GM13976 (cell line): ENCODE results near the gene KLK8.

Source experiments
- DNase-seq: peaks from one replicate; pipeline ENCODE4 v3.0.0; 2012; ENCODE audit warnings: low spot score
- CTCF ChIP-seq: IDR thresholded peaks from 2 replicates; pipeline ENCODE4 v1.5.1; 2012; ENCODE audit warnings: borderline replicate concordance, mild to moderate bottlenecking; ENCODE audit not compliant: insufficient read depth; ENCODE audit errors: extremely low read depth, missing control alignments, control extremely low read depth
- in situ Hi-C: fragments of 300-500 bp; cut with MboI; formaldehyde crosslinking; loops from one replicate; pipeline ENCODE4 v1.12.0; 2022; ENCODE audit warnings: low sequenced_read_pairs, mixed read lengths, inconsistent platforms; ENCODE audit not compliant: unreplicated experiment

KLK8 gene

DNA sequence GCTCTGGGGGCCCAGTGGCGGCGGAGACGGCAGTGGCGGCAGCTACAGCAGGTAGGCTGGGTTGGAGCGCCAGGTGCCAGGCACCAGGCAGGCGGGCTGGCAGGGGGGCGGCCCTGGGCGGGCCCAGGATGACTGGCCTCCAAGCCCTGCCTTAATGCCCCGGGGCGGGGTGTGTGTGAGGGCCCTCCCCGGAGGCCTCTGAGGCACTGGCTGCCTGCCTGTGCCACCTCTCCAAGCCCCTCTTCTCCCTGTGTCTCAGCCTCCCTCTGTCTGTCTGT lies 25.1 kb upstream of the KLK8 start, which contains the start of gene KLK11:
TSS of gene KLK11 (minus strand) at position 63 of the 278 bp plus-strand sequence. CDS start 985 bp downstream, outside the sequence.
- in situ Hi-C loops, result no loop called here
- DNase-seq, result no peak
- TF ChIP-seq CTCF, result no peak

- peak; percentile 22 for DNase-seq
- no peak for TF ChIP-seq CTCF
- in situ Hi-C loops, result no loop called here
Observed at GRCh38 chr19:51025809-51026553, 24.6 kb upstream of the KLK8 start.

- no peak for TF ChIP-seq CTCF
- DNase-seq, result no peak
- in situ Hi-C loops, result no loop called here
Observed at GRCh38 chr19:51025401-51025800, 24.0 kb upstream of the KLK8 start.

- no peak for DNase-seq
- TF ChIP-seq CTCF, result no peak
- in situ Hi-C loops, result no loop called here
Observed at GRCh38 chr19:51024924-51025323, 23.5 kb upstream of the KLK8 start.

- in situ Hi-C loops, result no loop called here
- no peak for TF ChIP-seq CTCF
- DNase-seq, result no peak
Observed at GRCh38 chr19:51023946-51024345, 22.5 kb upstream of the KLK8 start.

GRCh38 chr19:51022526-51022925 lies 21.1 kb upstream of the KLK8 start:
- TF ChIP-seq CTCF, result no peak
- in situ Hi-C loops, result no loop called here

More at GRCh38 chr19:51022526-51022925, 21.1 kb upstream of the KLK8 start:
- DNase-seq, result no peak
